IPS DF 6.9 (cell line): ENCODE results near the gene IL17B.

Experiments used
- DNase-seq: peaks from one replicate; pipeline ENCODE4 v3.0.0-alpha.2; 2013; ENCODE audit warnings: low read depth, low spot score
- H3K27ac ChIP-seq: one replicate; pipeline ENCODE4 v1.5.1; 2013; ENCODE audit warnings: low read length, control low read depth
- H3K27me3 ChIP-seq: 2 replicates; pipeline ENCODE4 v1.6.1; 2013; ENCODE audit warnings: mild to moderate bottlenecking, low read length; ENCODE audit not compliant: control insufficient read depth, insufficient read depth
- H3K36me3 ChIP-seq: 2 replicates; pipeline ENCODE4 v1.6.1; 2013; ENCODE audit warnings: low read length; ENCODE audit not compliant: control insufficient read depth, insufficient read depth
- H3K4me1 ChIP-seq: 2 replicates; pipeline ENCODE4 v1.6.1; 2013; ENCODE audit warnings: low read length; ENCODE audit not compliant: control insufficient read depth, insufficient read depth
- H3K4me3 ChIP-seq: 2 replicates; pipeline ENCODE4 v1.5.1; 2013; ENCODE audit warnings: mild to moderate bottlenecking, low read length
- H3K9me3 ChIP-seq: 2 replicates; pipeline ENCODE4 v1.6.1; 2013; ENCODE audit warnings: low read length, inconsistent platforms; ENCODE audit not compliant: control insufficient read depth, insufficient read depth
- WGBS: extraction: QIAGEN DNeasy Blood & Tissue Kit; methylation state at CpG from one replicate; pipeline ENCODE4 v1.1.7; 2013; ENCODE audit warnings: mixed read lengths, missing lambda C conversion rate; ENCODE audit not compliant: insufficient read length, insufficient coverage; 5-methylcytosine and 5-hydroxymethylcytosine counted together

The IL17B gene

GRCh38 chr5:149421834-149422233, 42.7 kb upstream of the IL17B start:
- H3K27me3 ChIP-seq = no peaks in the 10 kb centered on the region
- no peak overlapping the region for H3K4me3 ChIP-seq
- no peak overlapping the region for H3K27ac ChIP-seq
- peaks cover 9% of the 10 kb centered on the region; the same call in 1 of the 2 replicates for H3K4me1 ChIP-seq
- no peaks in the 10 kb centered on the region for H3K36me3 ChIP-seq
- DNase-seq = no peak
- no CpG with 5 or more reads among the region's 5 CpGs for WGBS
- no peaks in the 10 kb centered on the region for H3K9me3 ChIP-seq

- Histone ChIP-seq H3K36me3 (no peaks in the 10 kb centered on the region), H3K4me3 (no peak overlapping the region), H3K4me1 (peaks cover 9% of the 10 kb centered on the region; the same call in 1 of the 2 replicates), H3K27ac (no peak overlapping the region), H3K27me3 (no peaks in the 10 kb centered on the region), H3K9me3 (no peaks in the 10 kb centered on the region)
- DNase-seq = no peak
- WGBS = no CpG with 5 or more reads among the region's 7 CpGs
Measured at GRCh38 chr5:149421372-149421685, 42.2 kb upstream of the IL17B start.

GRCh38 chr5:149420545-149421371, 41.7 kb upstream of the IL17B start:
- no peaks in the 10 kb centered on the region for H3K27me3 ChIP-seq
- no peak for DNase-seq
- H3K4me3 ChIP-seq = no peak overlapping the region
- no peaks in the 10 kb centered on the region for H3K9me3 ChIP-seq
- WGBS = no CpG with 5 or more reads among the region's 18 CpGs
- no peak overlapping the region for H3K27ac ChIP-seq
- H3K36me3 ChIP-seq = no peaks in the 10 kb centered on the region
- H3K4me1 ChIP-seq = peaks cover 9% of the 10 kb centered on the region; the same call in 1 of the 2 replicates

- Histone ChIP-seq H3K9me3 (no peaks in the 10 kb centered on the region), H3K4me1 (peaks cover 9% of the 10 kb centered on the region; the same call in 1 of the 2 replicates), H3K36me3 (no peaks in the 10 kb centered on the region), H3K27me3 (no peaks in the 10 kb centered on the region), H3K4me3 (no peak overlapping the region), H3K27ac (no peak overlapping the region)
- no CpG with 5 or more reads among the region's 13 CpGs for WGBS
- no peak for DNase-seq
Measured at GRCh38 chr5:149419859-149420544, 40.9 kb upstream of the IL17B start.

- no peaks in the 10 kb centered on the region for H3K36me3 ChIP-seq
- no peak for DNase-seq
- no peaks in the 10 kb centered on the region for H3K9me3 ChIP-seq
- H3K4me3 ChIP-seq = no peak overlapping the region
- H3K27ac ChIP-seq = no peak overlapping the region
- no peaks in the 10 kb centered on the region for H3K27me3 ChIP-seq
- peaks cover 8% of the 10 kb centered on the region; the same call in 1 of the 2 replicates for H3K4me1 ChIP-seq
- WGBS = no CpG with 5 or more reads among the region's 3 CpGs
Measured at GRCh38 chr5:149419532-149419858, 40.4 kb upstream of the IL17B start.

- DNase-seq = no peak
- Histone ChIP-seq H3K27me3 (no peaks in the 10 kb centered on the region), H3K27ac (no peak overlapping the region)
Measured at GRCh38 chr5:149418910-149419531, 39.9 kb upstream of the IL17B start.

GRCh38 chr5:149417711-149418368, 38.7 kb upstream of the IL17B start:
- Histone ChIP-seq H3K4me3 (no peak overlapping the region), H3K4me1 (peaks cover 3% of the 10 kb centered on the region; the same call in 1 of the 2 replicates), H3K9me3 (no peaks in the 10 kb centered on the region), H3K27ac (no peak overlapping the region), H3K36me3 (no peaks in the 10 kb centered on the region), H3K27me3 (no peaks in the 10 kb centered on the region)
- WGBS = no CpG with 5 or more reads among the region's 9 CpGs
- DNase-seq = no peak

More at GRCh38 chr5:149418910-149419531, 39.9 kb upstream of the IL17B start:
- no CpG with 5 or more reads among the region's 6 CpGs for WGBS
- Histone ChIP-seq H3K36me3 (no peaks in the 10 kb centered on the region), H3K4me1 (peaks cover 7% of the 10 kb centered on the region; the same call in 1 of the 2 replicates), H3K4me3 (no peak overlapping the region), H3K9me3 (no peaks in the 10 kb centered on the region)

GRCh38 chr5:149416987-149417710, 38.1 kb upstream of the IL17B start:
- WGBS = 100% methylated on average over 2 of the region's 8 CpGs
- no peak for DNase-seq
- H3K4me3 ChIP-seq = no peak overlapping the region
- H3K4me1 ChIP-seq = 0 out of 2 replicates have a peak, but pooled peaks cover 2% of the 10 kb centered on the region
- H3K27ac ChIP-seq = no peak overlapping the region
- no peaks in the 10 kb centered on the region for H3K27me3 ChIP-seq
- H3K36me3 ChIP-seq = no peaks in the 10 kb centered on the region
- no peaks in the 10 kb centered on the region for H3K9me3 ChIP-seq

- Histone ChIP-seq H3K27ac (no peak overlapping the region), H3K4me3 (no peak overlapping the region), H3K36me3 (no peaks in the 10 kb centered on the region), H3K27me3 (no peaks in the 10 kb centered on the region), H3K4me1 (0 out of 2 replicates have a peak, but pooled peaks cover 2% of the 10 kb centered on the region), H3K9me3 (no peaks in the 10 kb centered on the region)
- DNase-seq = no peak
- WGBS = no CpG with 5 or more reads among the region's 10 CpGs
Measured at GRCh38 chr5:149415066-149415967, 36.2 kb upstream of the IL17B start.
